BLaER1 treated with 17β-estradiol and CSF1 and Interleukin-3, amounts not matched to agents 10 nM and 100 nM (cell line): ENCODE data around the gene EPHA8.

ENCODE experiments used
- H3K27ac ChIP-seq, 11 experiments: shearing (Covaris generic); formaldehyde crosslinking; 2 replicates each; pipeline ENCODE4 v1.8.1; 2022
- H3K27me3 ChIP-seq, 11 experiments: shearing (Covaris generic); formaldehyde crosslinking; 2 replicates each; pipeline ENCODE4 v1.8.1; 2022
- H3K36me3 ChIP-seq, 11 experiments: shearing (Covaris generic); formaldehyde crosslinking; 2 replicates each; pipeline ENCODE4 v1.8.1; 2022
- H3K4me1 ChIP-seq, 10 experiments: shearing (Covaris generic); formaldehyde crosslinking; 2 replicates each; pipeline ENCODE4 v1.8.1; 2022
- H3K4me2 ChIP-seq, 11 experiments: shearing (Covaris generic); formaldehyde crosslinking; 2 replicates each; pipeline ENCODE4 v1.8.1; 2022
- H3K4me3 ChIP-seq, 10 experiments: shearing (Covaris generic); formaldehyde crosslinking; 2 replicates each; pipeline ENCODE4 v1.8.1; 2022
- H3K9ac ChIP-seq, 11 experiments: shearing (Covaris generic); formaldehyde crosslinking; 2 replicates each; pipeline ENCODE4 v1.8.1; 2022
- H3K9me3 ChIP-seq, 11 experiments: shearing (Covaris generic); formaldehyde crosslinking; replicated peaks in 1 of 11; 2 replicates each; pipeline ENCODE4 v1.8.1; 2022
- H4K20me1 ChIP-seq, 11 experiments: shearing (Covaris generic); formaldehyde crosslinking; 2 replicates each; pipeline ENCODE4 v1.8.1; 2022
- Cebpa-rat ChIP-seq, 11 experiments: shearing (Covaris generic); IDR thresholded peaks; 2 replicates each; pipeline ENCODE4 v1.8.1; 2022

EPHA8 gene

DNA sequence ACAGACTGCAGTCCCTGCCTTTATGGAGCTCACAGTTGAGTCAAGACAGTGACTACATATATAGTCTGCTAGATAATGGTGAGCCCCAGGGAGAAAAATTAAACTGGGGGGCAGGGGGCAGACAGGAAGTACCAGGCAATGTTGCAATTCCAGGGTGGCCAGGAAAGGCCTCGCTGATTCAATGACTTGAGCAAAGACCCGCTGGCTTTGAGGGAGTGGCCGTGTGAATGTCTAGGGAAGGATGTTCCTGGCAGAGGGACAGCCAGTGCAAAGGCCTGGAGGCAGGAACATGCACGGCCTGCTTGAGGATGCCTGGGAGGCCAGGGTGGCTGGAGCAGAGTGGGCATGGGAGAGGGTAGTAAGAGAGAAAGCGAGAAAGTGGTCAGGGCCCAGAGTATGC is 23.0 kb upstream of the EPHA8 start:
- Histone ChIP-seq H4K20me1 (no peaks in the 10 kb centered on the region), H3K4me2 (peak overlapping the region; percentile 57 to 82 (median 76)), H3K9me3 (no peaks in the 10 kb centered on the region), H3K4me3 (no peak overlapping the region), H3K4me1 (peaks cover 41 to 58% (median 46%) of the 10 kb centered on the region in 10 experiments), H3K27me3 (no peaks in the 10 kb centered on the region; a peak in 1 of 22 replicates), H3K36me3 (0 out of 22 replicates have a peak, but pooled peaks cover 0 to 9% (median 0%) of the 10 kb centered on the region in 11 experiments), H3K27ac (peak overlapping the region in 5 of 11 experiments; percentile 9 to 59 (median 21); a peak in 6 of 22 replicates), H3K9ac (peak overlapping the region in 1 of 11 experiments; percentile 32; a peak in 2 of 22 replicates)
- no peak for TF ChIP-seq Cebpa-rat (IDR thresholded peaks at IDR 0.05)

DNA sequence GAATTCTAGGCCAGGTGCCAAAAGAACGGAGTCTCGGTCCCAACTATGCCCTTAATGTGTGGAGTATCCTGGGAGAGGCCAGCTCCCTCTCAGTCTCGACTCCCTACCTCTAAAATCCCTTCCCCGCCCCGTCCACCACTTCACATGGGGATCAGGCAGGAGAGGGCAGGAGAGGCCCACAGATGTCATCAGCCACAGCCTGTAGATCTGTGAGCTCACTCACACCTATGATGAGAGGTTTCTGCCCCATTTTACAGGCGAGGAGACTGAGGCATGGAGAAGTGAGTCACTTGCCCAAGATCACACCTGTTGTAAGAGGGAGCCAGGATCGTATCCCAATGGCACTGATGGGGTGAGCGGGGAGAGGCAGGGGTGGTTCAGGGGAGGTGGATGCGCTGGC is 20.4 kb upstream of the EPHA8 start:
- Histone ChIP-seq H4K20me1 (peaks cover 0 to 6% (median 0%) of the 10 kb centered on the region in 11 experiments; a peak in 2 of 22 replicates), H3K27ac (no peak overlapping the region), H3K36me3 (no peaks in the 10 kb centered on the region), H3K4me1 (peaks cover 26 to 36% (median 31%) of the 10 kb centered on the region in 10 experiments), H3K4me2 (no peak overlapping the region), H3K4me3 (no peak overlapping the region), H3K27me3 (peaks cover 14 to 25% (median 22%) of the 10 kb centered on the region in 11 experiments), H3K9me3 (no peaks in the 10 kb centered on the region), H3K9ac (no peak overlapping the region)
- no peak for TF ChIP-seq Cebpa-rat (IDR thresholded peaks at IDR 0.05)

DNA sequence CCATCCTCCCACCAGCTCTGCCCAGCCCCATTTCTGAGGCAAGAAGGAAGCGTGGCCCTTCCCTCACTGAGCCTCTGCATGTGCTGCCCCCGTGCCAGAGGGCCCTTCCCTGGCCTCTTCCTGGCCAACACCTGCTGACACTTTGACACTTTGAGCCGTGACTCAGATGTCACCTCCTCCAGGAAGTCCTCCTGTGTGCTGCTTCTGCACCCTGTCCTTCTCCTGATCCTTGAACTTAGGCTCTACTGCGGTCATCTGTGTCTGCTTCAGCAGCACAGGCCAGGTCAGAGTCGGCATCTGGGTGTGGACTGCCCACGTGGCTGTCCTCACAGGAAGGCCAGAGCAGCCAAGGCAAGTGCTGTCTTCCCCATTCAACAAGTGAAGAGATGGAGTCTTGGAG is 19.6 kb upstream of the EPHA8 start:
- Histone ChIP-seq H3K27ac (no peak overlapping the region), H4K20me1 (peaks cover 0 to 12% (median 0%) of the 10 kb centered on the region in 11 experiments; a peak in 3 of 22 replicates), H3K9me3 (no peaks in the 10 kb centered on the region), H3K36me3 (no peaks in the 10 kb centered on the region), H3K4me1 (peaks cover 18 to 28% (median 23%) of the 10 kb centered on the region in 10 experiments), H3K27me3 (peaks cover 22 to 33% (median 30%) of the 10 kb centered on the region in 11 experiments), H3K4me3 (no peak overlapping the region), H3K4me2 (no peak overlapping the region), H3K9ac (no peak overlapping the region)
- TF ChIP-seq Cebpa-rat (IDR thresholded peaks at IDR 0.05): no peak

DNA sequence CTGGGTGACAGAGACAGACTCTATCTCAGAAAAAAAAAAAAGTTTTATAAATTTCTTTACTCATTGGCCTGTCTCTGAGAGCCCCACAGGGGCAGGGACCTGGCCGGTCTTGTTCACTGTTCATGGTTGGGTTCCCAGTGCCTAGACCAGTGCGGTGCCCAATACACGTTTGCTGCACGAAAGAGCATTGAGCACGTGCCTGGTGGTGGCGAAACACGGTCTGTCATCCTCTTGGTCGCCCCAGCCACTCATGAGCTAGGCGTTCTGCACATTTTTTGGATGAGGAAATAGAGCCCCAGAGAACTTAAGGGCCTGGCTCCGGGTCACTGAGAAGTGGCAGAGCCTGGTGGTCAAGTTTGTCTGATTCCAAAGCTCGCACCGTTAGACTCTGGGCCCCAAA is 18.7 kb upstream of the EPHA8 start:
- H3K4me3 ChIP-seq: no peak overlapping the region
- peaks cover 24 to 36% (median 34%) of the 10 kb centered on the region in 11 experiments for H3K27me3 ChIP-seq
- no peak overlapping the region for H3K27ac ChIP-seq
- no peak for TF ChIP-seq Cebpa-rat (IDR thresholded peaks at IDR 0.05)
- no peaks in the 10 kb centered on the region for H3K9me3 ChIP-seq
- H3K9ac ChIP-seq: no peak overlapping the region
- peaks cover 9 to 19% (median 13%) of the 10 kb centered on the region in 10 experiments for H3K4me1 ChIP-seq
- H3K36me3 ChIP-seq: no peaks in the 10 kb centered on the region
- H3K4me2 ChIP-seq: no peak overlapping the region
- H4K20me1 ChIP-seq: peaks cover 0 to 12% (median 0%) of the 10 kb centered on the region in 11 experiments; a peak in 3 of 22 replicates

DNA sequence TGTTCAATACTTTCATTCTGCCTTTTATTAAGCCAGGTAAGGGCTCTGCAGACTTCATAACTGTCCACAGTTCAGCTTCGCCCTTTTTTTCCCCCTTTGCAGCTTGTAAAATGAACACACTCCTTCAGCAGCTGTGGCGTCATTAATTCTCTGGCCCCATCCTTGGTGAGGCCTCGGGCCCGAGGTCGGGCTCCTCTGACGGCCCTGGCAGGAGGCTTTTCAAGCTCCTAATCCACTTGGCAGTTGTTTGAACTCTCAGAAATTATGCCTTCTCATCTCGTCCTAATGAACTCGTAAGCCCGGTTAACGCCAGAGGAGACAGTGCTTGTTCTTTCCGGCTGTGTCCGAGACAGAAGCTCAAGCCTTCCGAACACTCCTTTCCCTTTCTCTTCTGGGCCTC is 18.1 kb upstream of the EPHA8 start:
- Histone ChIP-seq H3K9me3 (no peaks in the 10 kb centered on the region), H3K4me1 (peaks cover 4 to 14% (median 8%) of the 10 kb centered on the region in 10 experiments), H3K9ac (no peak overlapping the region), H3K4me2 (no peak overlapping the region), H4K20me1 (peaks cover 0 to 12% (median 0%) of the 10 kb centered on the region in 11 experiments; a peak in 3 of 22 replicates), H3K27me3 (peaks cover 24 to 36% (median 34%) of the 10 kb centered on the region in 11 experiments), H3K27ac (no peak overlapping the region), H3K36me3 (no peaks in the 10 kb centered on the region), H3K4me3 (no peak overlapping the region)
- no peak for TF ChIP-seq Cebpa-rat (IDR thresholded peaks at IDR 0.05)

DNA sequence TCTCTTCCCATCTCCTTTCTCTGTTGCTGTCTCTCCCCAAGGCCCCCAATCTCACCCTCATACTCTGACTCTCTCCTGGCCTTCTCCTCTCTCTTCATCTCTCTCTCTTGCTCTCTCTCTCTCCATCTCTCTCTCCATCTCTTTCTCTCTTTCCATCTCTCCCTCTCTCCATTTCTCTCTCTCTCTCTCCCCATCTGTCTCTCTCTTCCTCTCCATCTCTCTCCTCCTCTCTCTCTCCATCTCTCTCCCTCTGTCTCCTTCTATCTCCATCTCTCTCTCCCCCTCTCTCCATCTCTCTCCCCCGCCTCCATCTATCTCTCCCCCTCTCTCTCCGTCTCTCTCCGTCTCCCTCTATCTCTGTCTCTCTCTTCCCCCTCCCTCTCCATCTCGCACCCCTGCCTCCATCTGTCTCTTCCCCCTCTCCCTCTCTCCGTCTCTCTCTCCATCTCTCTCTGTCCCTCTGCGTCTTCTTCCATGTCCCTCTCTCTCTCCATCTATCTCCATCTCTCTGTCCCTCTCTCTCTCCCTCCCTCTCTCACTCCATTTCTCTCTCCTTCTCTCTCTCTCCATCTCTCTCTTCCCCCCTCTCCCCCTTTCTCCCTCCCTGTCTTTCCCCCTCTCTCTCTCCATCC is 16.0 kb upstream of the EPHA8 start:
- Histone ChIP-seq H3K4me3 (no peak overlapping the region), H4K20me1 (peaks cover 0 to 12% (median 0%) of the 10 kb centered on the region in 11 experiments; a peak in 4 of 22 replicates), H3K9me3 (no peaks in the 10 kb centered on the region), H3K27ac (no peak overlapping the region), H3K4me2 (no peak overlapping the region), H3K36me3 (no peaks in the 10 kb centered on the region), H3K4me1 (no peaks in the 10 kb centered on the region), H3K9ac (no peak overlapping the region), H3K27me3 (peaks cover 24 to 36% (median 34%) of the 10 kb centered on the region in 11 experiments)
- TF ChIP-seq Cebpa-rat (IDR thresholded peaks at IDR 0.05): no peak

DNA sequence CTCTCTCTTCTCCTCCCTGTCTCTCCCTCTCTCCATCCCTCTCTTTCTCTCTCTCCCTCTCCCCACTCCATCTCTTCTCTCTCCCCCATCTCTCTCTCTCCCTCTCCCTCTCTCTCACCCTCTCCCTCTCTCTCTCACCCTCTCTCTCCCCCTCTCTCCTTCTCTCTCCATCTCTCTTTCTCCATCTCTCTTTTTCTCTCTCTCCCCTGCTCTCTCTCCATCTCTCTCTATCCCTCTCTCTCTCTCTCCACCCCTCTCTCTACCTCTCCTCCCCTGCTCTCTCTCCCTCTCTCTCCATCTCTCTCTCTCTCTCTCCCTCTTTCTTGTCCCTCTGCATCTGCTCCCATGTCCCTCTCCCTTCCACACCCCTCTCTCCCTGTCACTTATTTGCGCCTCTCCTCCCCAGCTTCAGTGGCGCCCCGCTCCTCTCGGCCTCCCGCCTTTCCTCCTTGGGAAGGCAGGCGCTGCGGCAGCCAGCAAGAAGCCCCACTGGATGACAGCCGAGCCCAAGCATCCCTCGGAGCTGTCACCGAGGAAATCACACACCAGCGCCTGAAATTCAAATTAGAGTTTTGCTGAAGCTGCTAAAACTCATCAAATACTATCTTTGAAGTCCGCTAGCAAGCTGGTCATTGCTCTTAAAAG is 15.3 kb upstream of the EPHA8 start:
- H3K27me3 ChIP-seq: peaks cover 24 to 36% (median 34%) of the 10 kb centered on the region in 11 experiments
- no peak overlapping the region for H3K4me3 ChIP-seq
- no peak overlapping the region for H3K9ac ChIP-seq

DNA sequence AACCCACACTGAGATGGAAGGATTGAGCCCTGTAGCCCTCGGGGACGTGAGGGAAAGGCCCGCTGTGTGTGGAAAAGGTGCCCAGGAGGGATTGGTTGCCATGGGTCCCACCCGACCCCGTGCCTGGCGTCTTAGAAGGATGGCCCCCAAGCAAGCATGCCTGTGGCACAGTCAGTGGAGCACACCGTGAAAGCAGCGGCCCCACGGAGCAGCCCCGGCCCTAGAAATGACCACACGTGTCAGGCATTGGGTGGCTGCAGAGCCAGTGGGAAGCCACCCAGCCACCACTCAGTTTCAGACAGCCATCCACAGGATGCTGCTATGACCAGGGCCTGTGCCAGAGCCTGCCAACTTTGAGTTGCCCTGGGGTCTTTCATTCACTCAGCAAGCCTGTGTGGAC is 13.3 kb upstream of the EPHA8 start:
- Histone ChIP-seq H3K36me3 (no peaks in the 10 kb centered on the region), H3K27me3 (peaks cover 24 to 36% (median 34%) of the 10 kb centered on the region in 11 experiments), H3K4me1 (no peaks in the 10 kb centered on the region), H3K9me3 (no peaks in the 10 kb centered on the region), H3K27ac (no peak overlapping the region), H4K20me1 (peaks cover 0 to 12% (median 0%) of the 10 kb centered on the region in 11 experiments; a peak in 4 of 22 replicates), H3K9ac (no peak overlapping the region), H3K4me2 (no peak overlapping the region), H3K4me3 (no peak overlapping the region)
- TF ChIP-seq Cebpa-rat (IDR thresholded peaks at IDR 0.05): no peak

More for the DNA sequence above, 15.3 kb upstream of the EPHA8 start:
- Histone ChIP-seq H3K4me2 (no peak overlapping the region), H4K20me1 (peaks cover 0 to 12% (median 0%) of the 10 kb centered on the region in 11 experiments; a peak in 4 of 22 replicates), H3K27ac (no peak overlapping the region), H3K36me3 (no peaks in the 10 kb centered on the region), H3K9me3 (no peaks in the 10 kb centered on the region), H3K4me1 (no peaks in the 10 kb centered on the region)
- TF ChIP-seq Cebpa-rat (IDR thresholded peaks at IDR 0.05): no peak

DNA sequence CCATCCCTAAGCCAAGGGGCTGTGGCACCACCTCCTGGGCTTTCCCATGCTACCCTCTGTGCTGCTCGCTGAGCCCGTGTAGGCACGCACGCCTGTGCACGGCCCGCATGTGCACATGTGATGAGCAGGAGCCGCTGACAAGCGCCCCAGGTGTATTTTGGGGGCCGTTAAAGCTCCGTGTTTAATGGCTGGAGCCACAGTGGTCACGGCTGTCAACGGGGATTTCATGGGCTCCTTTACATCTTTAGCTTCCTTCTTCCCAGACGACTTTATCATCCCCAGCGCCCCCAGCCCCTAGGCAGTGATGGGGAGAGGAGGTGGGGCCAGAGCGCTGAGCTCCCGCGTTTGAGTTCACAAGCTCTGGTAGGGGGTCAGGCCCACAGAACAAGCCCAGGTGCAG is 11.7 kb upstream of the EPHA8 start:
- no peak for TF ChIP-seq Cebpa-rat (IDR thresholded peaks at IDR 0.05)
- Histone ChIP-seq H3K4me2 (no peak overlapping the region), H4K20me1 (peaks cover 0 to 9% (median 0%) of the 10 kb centered on the region in 11 experiments; a peak in 4 of 22 replicates), H3K27ac (no peak overlapping the region), H3K9me3 (no peaks in the 10 kb centered on the region), H3K27me3 (peaks cover 22 to 26% (median 24%) of the 10 kb centered on the region in 11 experiments), H3K9ac (no peak overlapping the region), H3K4me3 (no peak overlapping the region), H3K4me1 (no peaks in the 10 kb centered on the region), H3K36me3 (no peaks in the 10 kb centered on the region)
